BLaER1 treated with 17β-estradiol and CSF1 and Interleukin-3, amounts not matched to agents 10 nM and 100 nM (cell line): Measurements from ENCODE around the gene PPFIBP1.
"Not testable (repeated sequence)": the region's sequence is repeated elsewhere in the genome, so short reads cannot be mapped to it uniquely, and the experiment has no call there.

ENCODE experiments used
- H3K27ac ChIP-seq, 11 experiments: shearing (Covaris generic); formaldehyde crosslinking; 2 replicates each; pipeline ENCODE4 v1.8.1; 2022
- H3K27me3 ChIP-seq, 11 experiments: shearing (Covaris generic); formaldehyde crosslinking; 2 replicates each; pipeline ENCODE4 v1.8.1; 2022
- H3K36me3 ChIP-seq, 11 experiments: shearing (Covaris generic); formaldehyde crosslinking; 2 replicates each; pipeline ENCODE4 v1.8.1; 2022
- H3K4me1 ChIP-seq, 10 experiments: shearing (Covaris generic); formaldehyde crosslinking; 2 replicates each; pipeline ENCODE4 v1.8.1; 2022
- H3K4me2 ChIP-seq, 11 experiments: shearing (Covaris generic); formaldehyde crosslinking; 2 replicates each; pipeline ENCODE4 v1.8.1; 2022
- H3K4me3 ChIP-seq, 10 experiments: shearing (Covaris generic); formaldehyde crosslinking; 2 replicates each; pipeline ENCODE4 v1.8.1; 2022
- H3K9ac ChIP-seq, 11 experiments: shearing (Covaris generic); formaldehyde crosslinking; 2 replicates each; pipeline ENCODE4 v1.8.1; 2022
- H3K9me3 ChIP-seq, 11 experiments: shearing (Covaris generic); formaldehyde crosslinking; replicated peaks in 1 of 11; 2 replicates each; pipeline ENCODE4 v1.8.1; 2022
- H4K20me1 ChIP-seq, 11 experiments: shearing (Covaris generic); formaldehyde crosslinking; 2 replicates each; pipeline ENCODE4 v1.8.1; 2022
- Cebpa-rat ChIP-seq, 11 experiments: shearing (Covaris generic); IDR thresholded peaks; 2 replicates each; pipeline ENCODE4 v1.8.1; 2022

The PPFIBP1 gene

GRCh38 chr12:27588776-27589175 lies 64.8 kb downstream of the PPFIBP1 start:
- Histone ChIP-seq H3K9me3 (peaks cover 0 to 11% (median 7%) of the 10 kb centered on the region in 11 experiments; a peak in 12 of 22 replicates), H3K36me3 (peaks cover 6 to 40% (median 15%) of the 10 kb centered on the region in 11 experiments; a peak in 21 of 22 replicates), H3K27me3 (no peaks in the 10 kb centered on the region), H3K27ac (no peak overlapping the region), H3K4me3 (no peak overlapping the region), H4K20me1 (peaks cover 0 to 17% (median 0%) of the 10 kb centered on the region in 11 experiments; a peak in 2 of 22 replicates), H3K9ac (no peak overlapping the region), H3K4me1 (peaks cover 14 to 36% (median 17%) of the 10 kb centered on the region in 10 experiments; a peak in 18 of 20 replicates), H3K4me2 (no peak overlapping the region)
- TF ChIP-seq Cebpa-rat (IDR thresholded peaks at IDR 0.05) = no peak

- Histone ChIP-seq H3K36me3 (peaks cover 0 to 40% (median 11%) of the 10 kb centered on the region in 11 experiments; a peak in 14 of 22 replicates), H3K9ac (no peak overlapping the region), H3K27ac (no peak overlapping the region), H4K20me1 (peaks cover 0 to 10% (median 0%) of the 10 kb centered on the region in 11 experiments; a peak in 2 of 22 replicates), H3K4me3 (no peak overlapping the region), H3K4me1 (peaks cover 12 to 35% (median 16%) of the 10 kb centered on the region in 10 experiments; a peak in 17 of 20 replicates), H3K27me3 (no peaks in the 10 kb centered on the region), H3K9me3 (peaks cover 0 to 6% (median under 1%) of the 10 kb centered on the region in 11 experiments; a peak in 6 of 22 replicates), H3K4me2 (no peak overlapping the region)
- no peak for TF ChIP-seq Cebpa-rat (IDR thresholded peaks at IDR 0.05)
Observed at GRCh38 chr12:27589419-27589818, 65.4 kb downstream of the PPFIBP1 start.

- H3K4me3 ChIP-seq, H3K27me3 ChIP-seq, H3K9ac ChIP-seq, H3K27ac ChIP-seq, H4K20me1 ChIP-seq, H3K4me2 ChIP-seq: not testable (repeated sequence)
- peaks cover 0 to 20% (median 6%) of the 10 kb centered on the region in 11 experiments; a peak in 17 of 22 replicates for H3K9me3 ChIP-seq
- H3K36me3 ChIP-seq = peaks cover 0 to 55% (median 26%) of the 10 kb centered on the region in 11 experiments; a peak in 18 of 22 replicates
- H3K4me1 ChIP-seq = peaks cover 3 to 15% (median 8%) of the 10 kb centered on the region in 10 experiments; a peak in 9 of 20 replicates
Observed at GRCh38 chr12:27591698-27592097, 67.7 kb downstream of the PPFIBP1 start.

DNA sequence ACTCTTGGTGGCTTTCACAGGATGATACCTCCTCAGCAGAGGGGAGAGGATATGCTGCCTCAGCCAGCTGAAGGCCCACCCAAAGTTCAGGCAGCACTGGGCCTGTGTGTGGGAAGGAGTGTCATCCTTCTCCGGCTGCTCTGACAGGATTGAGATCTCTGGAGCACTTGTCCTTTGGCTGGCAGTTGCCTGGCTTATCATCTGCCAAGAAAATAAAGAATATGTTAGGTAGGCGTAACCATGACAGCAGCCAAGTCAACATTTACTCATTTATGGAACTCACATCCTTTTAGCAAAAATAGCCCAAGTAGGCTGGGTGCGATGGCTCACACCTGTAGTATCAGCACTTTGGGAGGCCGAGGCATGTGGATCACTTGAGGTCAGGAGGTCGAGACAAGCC lies 68.5 kb downstream of the PPFIBP1 start:
- Histone ChIP-seq H3K4me1 (peaks cover 3 to 11% (median 7%) of the 10 kb centered on the region in 10 experiments; a peak in 9 of 20 replicates), H3K4me2 (no peak overlapping the region), H3K9me3 (peaks cover 5 to 29% (median 14%) of the 10 kb centered on the region in 11 experiments; a peak in 20 of 22 replicates), H3K9ac (no peak overlapping the region), H3K27ac (no peak overlapping the region), H4K20me1 (peaks cover 0 to 6% (median 0%) of the 10 kb centered on the region in 11 experiments; a peak in 1 of 22 replicates), H3K4me3 (no peak overlapping the region), H3K36me3 (peaks cover 0 to 63% (median 33%) of the 10 kb centered on the region in 11 experiments; a peak in 18 of 22 replicates), H3K27me3 (no peaks in the 10 kb centered on the region)
- TF ChIP-seq Cebpa-rat (IDR thresholded peaks at IDR 0.05) = no peak

DNA sequence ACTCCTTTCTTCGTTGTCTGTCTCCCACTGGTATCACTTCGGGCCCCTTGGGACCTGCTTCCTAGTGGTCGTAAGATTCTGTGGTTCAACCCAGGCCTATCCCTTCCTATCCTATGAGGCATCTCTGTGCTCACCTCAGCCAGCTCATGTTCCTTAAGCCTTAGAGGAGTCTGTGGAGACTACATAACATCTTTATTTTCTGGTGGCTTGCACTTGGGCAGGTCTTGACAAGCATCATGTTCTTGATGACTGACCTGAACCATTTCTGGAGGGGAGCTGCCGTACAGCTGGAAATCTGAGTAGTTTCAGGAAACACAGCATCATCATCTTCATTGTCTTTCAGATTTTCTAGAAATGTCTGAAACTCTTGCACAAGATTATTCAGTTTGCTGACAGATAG lies 69.3 kb downstream of the PPFIBP1 start:
- no peak for TF ChIP-seq Cebpa-rat (IDR thresholded peaks at IDR 0.05)
- Histone ChIP-seq H3K4me3 (no peak overlapping the region), H3K36me3 (peaks cover 0 to 70% (median 40%) of the 10 kb centered on the region in 11 experiments; a peak in 18 of 22 replicates), H3K4me2 (no peak overlapping the region), H3K9me3 (peaks cover 12 to 36% (median 22%) of the 10 kb centered on the region in 11 experiments), H3K4me1 (peaks cover 0 to 10% (median 2%) of the 10 kb centered on the region in 10 experiments; a peak in 6 of 20 replicates), H4K20me1 (peaks cover 0 to 5% (median 0%) of the 10 kb centered on the region in 11 experiments; a peak in 1 of 22 replicates), H3K27ac (no peak overlapping the region), H3K9ac (no peak overlapping the region), H3K27me3 (no peaks in the 10 kb centered on the region)

DNA sequence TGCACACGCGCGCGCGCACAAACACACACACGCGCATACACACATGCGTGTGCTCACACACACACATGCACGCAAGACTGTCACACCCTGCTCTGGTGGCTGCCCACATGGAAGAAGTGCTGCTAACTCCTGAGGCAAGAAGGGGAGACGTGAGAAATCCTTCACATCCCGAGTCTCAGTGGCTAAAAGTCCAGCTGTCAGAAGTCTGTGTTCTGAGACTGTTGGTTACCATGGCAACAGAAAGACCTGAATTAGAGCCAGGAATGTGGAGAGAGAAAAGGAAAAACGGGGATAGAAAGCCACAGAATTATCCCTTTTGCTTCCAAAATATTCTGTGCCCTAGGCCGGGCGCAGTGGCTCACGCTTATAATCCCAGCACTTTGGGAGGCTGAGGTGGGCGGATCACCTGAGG lies 71.2 kb downstream of the PPFIBP1 start:
- H3K36me3 ChIP-seq = peaks cover 0 to 78% (median 40%) of the 10 kb centered on the region in 11 experiments; a peak in 18 of 22 replicates
- H3K9ac ChIP-seq = no peak overlapping the region

GRCh38 chr12:27598866-27599265 lies 74.9 kb downstream of the PPFIBP1 start:
- Histone ChIP-seq H3K36me3 (peaks cover 0 to 53% (median 38%) of the 10 kb centered on the region in 11 experiments; a peak in 18 of 22 replicates), H3K9me3 (peaks cover 14 to 52% (median 39%) of the 10 kb centered on the region in 11 experiments), H3K4me1 (peaks cover 0 to 26% (median 12%) of the 10 kb centered on the region in 10 experiments; a peak in 15 of 20 replicates)
- H3K9ac ChIP-seq, H3K27me3 ChIP-seq, H3K4me2 ChIP-seq, H3K27ac ChIP-seq, H3K4me3 ChIP-seq, H4K20me1 ChIP-seq: not testable (repeated sequence)

More for the DNA sequence above, 71.2 kb downstream of the PPFIBP1 start:
- Histone ChIP-seq H3K27ac (no peak overlapping the region), H4K20me1 (no peaks in the 10 kb centered on the region; a peak in 2 of 22 replicates), H3K27me3 (no peaks in the 10 kb centered on the region), H3K9me3 (peaks cover 14 to 42% (median 26%) of the 10 kb centered on the region in 11 experiments), H3K4me2 (no peak overlapping the region), H3K4me3 (no peak overlapping the region), H3K4me1 (peaks cover 0 to 10% (median under 1%) of the 10 kb centered on the region in 10 experiments; a peak in 7 of 20 replicates)
- no peak for TF ChIP-seq Cebpa-rat (IDR thresholded peaks at IDR 0.05)

DNA sequence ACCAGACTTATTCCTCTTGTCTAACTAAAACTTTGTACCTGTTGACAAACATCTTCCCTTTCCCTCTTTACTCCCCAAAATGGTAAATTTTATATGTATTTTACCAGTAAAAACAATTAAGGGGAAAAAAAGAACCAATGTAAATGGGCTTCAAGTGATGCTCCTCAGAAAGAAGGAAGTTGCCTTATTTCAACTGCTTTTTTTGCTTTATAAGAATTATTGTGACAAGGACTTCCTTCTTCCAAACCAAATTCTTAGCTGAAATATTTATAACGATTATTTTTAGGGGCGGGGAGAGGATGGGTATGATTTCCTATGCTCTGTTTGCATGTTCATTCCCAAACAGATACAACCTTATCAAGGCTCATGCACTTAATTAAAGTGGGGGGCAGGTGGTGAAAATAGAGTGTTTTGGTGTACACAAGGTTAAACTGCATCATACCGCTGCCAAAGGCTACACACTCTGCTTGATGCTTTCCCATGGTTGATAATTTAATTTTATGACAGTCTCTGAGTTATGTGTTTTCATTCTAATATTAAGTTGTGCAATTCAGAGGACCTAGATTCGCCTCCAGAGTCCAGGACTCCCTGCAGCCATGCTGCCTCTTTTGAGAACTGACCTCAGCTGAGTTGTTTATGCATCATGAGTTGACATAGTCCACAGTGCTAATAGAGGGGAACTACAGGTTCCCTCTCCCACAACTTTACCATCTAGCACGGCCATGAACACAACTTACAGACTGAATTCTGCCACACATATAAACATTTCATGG lies 77.2 kb downstream of the PPFIBP1 start:
- Histone ChIP-seq H3K27ac (0 out of 22 replicates have a peak overlapping the region, but pooled peaks of 2 of the 11 experiments have one; percentile 9 to 26), H3K4me2 (peak overlapping the region in 7 of 11 experiments; percentile 6 to 69 (median 49); a peak in 11 of 22 replicates), H3K9me3 (peaks cover 28 to 61% (median 52%) of the 10 kb centered on the region in 11 experiments), H3K36me3 (peaks cover 0 to 53% (median 38%) of the 10 kb centered on the region in 11 experiments; a peak in 17 of 22 replicates), H3K4me1 (peaks cover 0 to 26% (median 12%) of the 10 kb centered on the region in 10 experiments; a peak in 15 of 20 replicates)
- H3K27me3 ChIP-seq, H3K4me3 ChIP-seq, H4K20me1 ChIP-seq, H3K9ac ChIP-seq: not testable (repeated sequence)

DNA sequence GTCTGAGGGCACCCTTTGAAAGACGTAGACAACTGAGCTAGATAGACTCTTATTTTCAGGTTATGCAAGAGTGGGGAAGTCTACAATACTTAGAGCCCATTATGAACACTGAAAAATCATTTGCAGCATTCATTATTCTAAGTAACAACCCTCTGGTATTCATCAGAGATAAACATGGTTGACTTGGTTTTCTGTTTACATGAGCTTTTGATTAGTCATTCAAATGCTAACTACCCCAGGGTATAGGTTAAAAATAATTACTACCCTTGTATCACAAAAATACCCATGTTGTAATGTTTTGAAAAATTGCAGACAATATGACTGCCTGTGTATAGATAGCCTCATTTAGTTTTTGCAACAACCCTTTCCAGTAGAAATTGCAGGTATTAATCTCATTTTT lies 78.5 kb downstream of the PPFIBP1 start:
- Histone ChIP-seq H3K9me3 (peaks cover 24 to 48% (median 40%) of the 10 kb centered on the region in 11 experiments), H3K36me3 (peaks cover 0 to 45% (median 26%) of the 10 kb centered on the region in 11 experiments; a peak in 16 of 22 replicates), H3K4me3 (no peak overlapping the region), H4K20me1 (no peaks in the 10 kb centered on the region; a peak in 1 of 22 replicates), H3K9ac (no peak overlapping the region), H3K27ac (no peak overlapping the region), H3K27me3 (no peaks in the 10 kb centered on the region), H3K4me2 (0 out of 22 replicates have a peak overlapping the region, but pooled peaks of 1 of the 11 experiments have one; percentile 67), H3K4me1 (peaks cover 0 to 32% (median 12%) of the 10 kb centered on the region in 10 experiments; a peak in 15 of 20 replicates)
- no peak for TF ChIP-seq Cebpa-rat (IDR thresholded peaks at IDR 0.05)
